GM18505 (cell line): Measurements from ENCODE around the gene ASB4.
"Not testable (repeated sequence)": the region's sequence is repeated elsewhere in the genome, so short reads cannot be mapped to it uniquely, and the experiment has no call there.

Experiments
- ATAC-seq: cut with Tn5 transposase; IDR thresholded peaks from one replicate; pipeline ENCODE4 v1.9.1; 2021; ENCODE audit not compliant: unreplicated experiment
- POLR2A ChIP-seq: IDR thresholded peaks from 4 replicates; pipeline ENCODE4 v1.6.1; 2011; ENCODE audit warnings: borderline replicate concordance; ENCODE audit not compliant: insufficient read depth, insufficient read length; ENCODE audit errors: extremely low read depth

Gene ASB4

DNA sequence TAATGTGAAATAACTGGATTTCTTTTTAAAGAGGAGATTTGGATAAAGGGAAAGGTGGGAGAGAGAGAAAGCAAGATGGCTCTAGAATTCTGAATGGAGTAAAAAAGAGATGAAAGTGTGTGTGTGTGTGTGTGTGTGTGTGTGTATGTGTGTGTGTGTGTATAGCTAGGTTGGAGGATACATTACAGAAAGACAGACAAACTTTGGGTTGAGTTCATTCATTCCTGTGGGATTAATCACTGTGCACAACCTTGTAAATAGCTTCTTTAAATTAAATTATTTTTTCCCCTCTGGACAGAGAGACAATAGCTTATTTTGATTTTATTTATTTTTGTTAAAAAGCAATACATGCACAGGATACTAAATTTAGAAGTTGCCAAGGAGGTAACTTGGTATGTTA lies 7.5 kb downstream of the ASB4 start:
- TF ChIP-seq POLR2A = no peak
- no peak for ATAC-seq

DNA sequence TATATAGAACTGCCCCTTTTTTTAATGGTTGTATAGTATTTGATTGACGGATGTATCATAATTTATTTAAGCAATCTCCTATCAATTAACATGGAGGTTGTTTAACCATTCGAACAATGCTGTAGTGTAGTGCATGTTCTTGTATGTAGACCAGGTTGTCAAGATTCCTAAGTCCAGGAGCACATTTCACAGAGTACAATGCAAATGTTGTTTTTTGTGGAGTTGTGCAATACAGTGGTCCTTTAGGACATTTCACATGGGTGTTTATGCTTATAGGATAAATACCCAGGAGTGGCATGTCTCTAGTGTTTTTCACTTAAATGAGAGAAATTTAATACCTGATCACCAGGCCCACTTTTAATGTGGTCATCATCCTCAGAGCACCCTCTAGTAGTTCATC lies 8.1 kb downstream of the ASB4 start:
- TF ChIP-seq POLR2A = no peak

DNA sequence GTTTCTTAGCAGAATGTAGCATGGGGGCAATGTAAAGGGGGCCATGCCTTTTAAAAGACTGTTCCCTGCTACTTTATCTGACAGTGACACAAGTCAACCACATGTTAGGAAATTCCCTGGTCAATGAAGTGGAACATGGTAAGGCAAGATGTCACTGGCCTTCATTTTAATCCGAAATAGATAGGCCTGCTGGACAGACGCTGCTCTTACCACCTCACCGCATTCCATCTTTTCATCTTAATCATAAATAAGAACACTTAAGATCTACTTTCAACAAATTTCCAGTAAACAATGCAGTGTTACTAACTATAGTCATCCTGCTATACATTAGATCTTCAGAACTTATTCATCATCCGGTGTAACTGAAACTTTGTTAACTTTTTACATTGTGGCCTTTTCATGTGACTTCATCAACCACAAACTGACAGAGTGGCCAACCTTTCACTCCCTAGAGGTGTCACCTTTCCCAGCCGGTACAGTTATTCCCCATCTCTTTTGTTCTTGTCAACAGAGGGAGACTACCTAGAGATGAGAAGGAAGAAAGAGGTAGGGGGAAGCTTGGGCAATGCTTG lies 15.6 kb downstream of the ASB4 start:
- peak; percentile 90 for ATAC-seq
- TF ChIP-seq POLR2A = no peak

More for the DNA sequence above, 8.1 kb downstream of the ASB4 start:
- no peak for ATAC-seq

GRCh38 chr7:95502403-95502802 lies 16.7 kb downstream of the ASB4 start:
- no peak for ATAC-seq
- no peak for TF ChIP-seq POLR2A

DNA sequence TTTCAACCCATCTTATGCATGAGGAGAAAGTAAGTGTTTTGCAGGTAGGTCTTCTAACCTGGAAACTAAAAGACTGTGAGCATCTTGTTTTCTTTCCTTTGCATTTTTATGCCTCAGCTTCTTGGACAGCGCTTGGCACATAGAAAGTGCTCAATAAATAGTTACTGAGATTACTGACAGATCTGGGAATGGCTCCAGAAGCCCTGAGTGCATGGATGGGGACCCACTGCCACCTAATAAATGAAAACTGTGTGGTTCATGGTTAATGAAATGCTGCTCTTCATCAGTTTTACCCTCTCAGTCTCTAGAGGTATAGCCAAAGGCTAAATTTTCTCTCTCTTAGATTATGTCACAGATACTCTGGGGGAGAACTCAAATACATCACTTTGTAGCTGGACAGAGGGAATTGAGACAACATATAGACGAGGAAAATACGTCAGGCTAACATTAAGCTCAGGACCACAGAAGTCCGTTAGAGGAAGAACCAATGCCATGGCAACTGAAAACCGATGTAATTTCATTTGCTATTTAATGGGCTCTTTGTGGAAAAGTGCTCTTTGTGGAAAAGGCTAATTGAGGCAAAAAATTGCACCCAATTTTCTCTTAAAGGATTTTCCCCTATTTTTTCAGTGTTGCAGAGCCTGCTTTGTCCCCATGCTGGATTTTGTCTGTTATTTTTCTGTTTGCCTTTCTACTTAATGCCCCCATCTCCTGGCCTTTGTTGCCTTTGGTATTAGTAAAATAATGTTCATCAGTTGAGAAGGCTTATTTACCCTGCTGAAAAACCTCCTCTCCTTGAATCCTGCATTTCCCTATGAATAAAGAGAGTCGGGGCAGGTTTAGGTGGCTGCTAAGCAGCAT lies 17.8 kb downstream of the ASB4 start:
- no peak for TF ChIP-seq POLR2A
- ATAC-seq = no peak

- not testable (repeated sequence) for ATAC-seq
These were observed 18.4 kb downstream of the ASB4 start for GRCh38 chr7:95504132-95504588.

- ATAC-seq = no peak
- no peak for TF ChIP-seq POLR2A
These were observed 23.0 kb downstream of the ASB4 start for GRCh38 chr7:95508780-95509179.

- TF ChIP-seq POLR2A = no peak
- no peak for ATAC-seq
These were observed 23.5 kb downstream of the ASB4 start for GRCh38 chr7:95509199-95509598.

- ATAC-seq = peak; percentile 85
- no peak for TF ChIP-seq POLR2A
These were observed 26.0 kb downstream of the ASB4 start for GRCh38 chr7:95511716-95512260.

DNA sequence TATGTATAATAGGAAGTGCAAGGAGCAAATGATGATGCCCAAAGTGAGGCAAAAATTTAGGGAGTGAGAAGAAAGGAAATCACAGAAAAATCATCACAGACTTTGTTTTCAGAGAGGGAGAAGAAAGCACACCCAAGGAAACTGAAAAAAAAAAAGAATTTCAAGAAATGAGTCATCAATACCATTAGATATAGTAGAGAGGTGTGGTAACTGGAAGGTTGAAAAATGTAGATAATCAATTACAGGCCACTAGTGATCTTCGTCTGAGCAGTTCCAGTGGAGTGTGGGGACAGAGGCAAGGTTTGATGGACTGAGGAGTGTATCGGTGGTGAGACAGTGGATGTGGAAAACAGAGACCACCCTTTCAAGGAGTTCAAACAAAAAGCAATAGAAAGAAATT lies 31.7 kb downstream of the ASB4 start:
- TF ChIP-seq POLR2A = no peak
- ATAC-seq = no peak

GRCh38 chr7:95517870-95518269 lies 32.1 kb downstream of the ASB4 start:
- TF ChIP-seq POLR2A = no peak
- no peak for ATAC-seq

GRCh38 chr7:95520136-95520535 lies 34.4 kb downstream of the ASB4 start:
- TF ChIP-seq POLR2A = no peak
- no peak for ATAC-seq

- no peak for ATAC-seq
- no peak for TF ChIP-seq POLR2A
These were observed 39.8 kb downstream of the ASB4 start for GRCh38 chr7:95525503-95525902.

GRCh38 chr7:95526128-95526738 lies 40.5 kb downstream of the ASB4 start:
- no peak for ATAC-seq
- no peak for TF ChIP-seq POLR2A

DNA sequence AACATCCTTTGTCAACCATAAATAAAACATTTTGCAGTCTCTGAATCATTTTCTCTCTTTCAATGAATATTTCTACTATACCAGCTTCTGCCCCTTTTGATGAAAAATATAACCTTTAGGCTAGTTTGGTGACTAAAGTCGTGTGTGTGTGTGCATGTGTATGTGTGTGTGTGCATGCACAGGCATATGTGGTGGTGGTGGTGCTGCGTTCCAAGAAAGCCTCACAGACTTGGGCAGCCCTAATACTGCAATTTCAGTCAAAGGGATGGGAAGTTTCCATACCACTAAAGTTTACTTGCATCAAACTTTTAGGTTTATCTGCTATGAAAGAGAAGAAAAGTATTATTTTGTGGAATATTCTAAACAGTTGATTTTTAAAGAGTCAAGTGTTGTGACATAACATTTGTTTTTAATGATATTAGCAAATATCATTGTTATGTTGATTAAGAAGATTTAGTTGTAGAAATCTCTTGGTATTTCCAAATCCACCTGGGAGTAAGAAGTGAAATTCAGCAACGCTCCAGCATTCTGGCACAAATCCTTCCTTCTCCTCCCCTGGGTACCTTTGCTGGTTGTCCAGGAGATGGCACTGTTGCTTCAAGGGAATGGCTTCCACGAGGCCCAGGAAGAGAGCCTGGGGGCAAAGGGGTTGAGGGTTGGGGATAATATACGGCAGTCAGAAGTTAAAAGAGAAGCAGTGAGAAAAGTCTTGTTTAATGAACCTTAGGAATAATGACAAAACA lies 41.5 kb downstream of the ASB4 start:
- ATAC-seq = no peak
- TF ChIP-seq POLR2A = no peak
